ENCODE measurements around the gene MACROD2.

Gene MACROD2

GRCh38 chr20:15854911-15855310 lies 1859.6 kb downstream of the MACROD2 start:
- Histone ChIP-seq H3K36me3 (ENCODE audit: control insufficient read depth in 2 of 2, insufficient read depth in 2 of 2, low read length in 2 of 2) (no peaks in the 10 kb centered on the region), H3K4me1 (ENCODE audit: control insufficient read depth, insufficient read depth, low read length) (no peaks in the 10 kb centered on the region), H3K27ac (ENCODE audit: low read length) (no peak overlapping the region), H3K4me3 (ENCODE audit: low read length in 2 of 2) (no peak overlapping the region), H3K27me3 (ENCODE audit: control insufficient read depth in 1 of 2, insufficient read depth in 2 of 2, low read length in 2 of 2) (no peaks in the 10 kb centered on the region), H3K9ac (ENCODE audit: low read length in 2 of 2) (no peak overlapping the region), H3K9me3 (ENCODE audit: control insufficient read depth in 2 of 2, low read length in 2 of 2) (peaks cover 4 to 5% of the 10 kb centered on the region in 2 donors)

GRCh38 chr20:15857173-15857784 lies 1862.0 kb downstream of the MACROD2 start:
- Histone ChIP-seq H3K27me3 (ENCODE audit: control insufficient read depth in 1 of 2, insufficient read depth in 2 of 2, low read length in 2 of 2) (no peaks in the 10 kb centered on the region), H3K27ac (ENCODE audit: low read length) (no peak overlapping the region), H3K36me3 (ENCODE audit: control insufficient read depth in 2 of 2, insufficient read depth in 2 of 2, low read length in 2 of 2) (no peaks in the 10 kb centered on the region), H3K9me3 (ENCODE audit: control insufficient read depth in 2 of 2, low read length in 2 of 2) (no peaks in the 10 kb centered on the region), H3K4me3 (ENCODE audit: low read length in 2 of 2) (no peak overlapping the region), H3K9ac (ENCODE audit: low read length in 2 of 2) (no peak overlapping the region), H3K4me1 (ENCODE audit: control insufficient read depth, insufficient read depth, low read length) (no peaks in the 10 kb centered on the region)

GRCh38 chr20:15859061-15859460 lies 1863.7 kb downstream of the MACROD2 start:
- Histone ChIP-seq H3K27me3 (ENCODE audit: control insufficient read depth in 1 of 2, insufficient read depth in 2 of 2, low read length in 2 of 2) (no peaks in the 10 kb centered on the region), H3K27ac (ENCODE audit: low read length) (no peak overlapping the region), H3K4me3 (ENCODE audit: low read length in 2 of 2) (no peak overlapping the region), H3K36me3 (ENCODE audit: control insufficient read depth in 2 of 2, insufficient read depth in 2 of 2, low read length in 2 of 2) (no peaks in the 10 kb centered on the region), H3K9ac (ENCODE audit: low read length in 2 of 2) (no peak overlapping the region), H3K9me3 (ENCODE audit: control insufficient read depth in 2 of 2, low read length in 2 of 2) (no peaks in the 10 kb centered on the region), H3K4me1 (ENCODE audit: control insufficient read depth, insufficient read depth, low read length) (no peaks in the 10 kb centered on the region)

- Histone ChIP-seq H3K27ac (ENCODE audit: low read length) (no peak overlapping the region), H3K27me3 (ENCODE audit: control insufficient read depth in 1 of 2, insufficient read depth in 2 of 2, low read length in 2 of 2) (no peaks in the 10 kb centered on the region), H3K4me1 (ENCODE audit: control insufficient read depth, insufficient read depth, low read length) (no peaks in the 10 kb centered on the region), H3K36me3 (ENCODE audit: control insufficient read depth in 2 of 2, insufficient read depth in 2 of 2, low read length in 2 of 2) (no peaks in the 10 kb centered on the region), H3K9ac (ENCODE audit: low read length in 2 of 2) (no peak overlapping the region), H3K9me3 (ENCODE audit: control insufficient read depth in 2 of 2, low read length in 2 of 2) (no peaks in the 10 kb centered on the region), H3K4me3 (ENCODE audit: low read length in 2 of 2) (no peak overlapping the region)
Measured at GRCh38 chr20:15860850-15861249, 1865.5 kb downstream of the MACROD2 start.

GRCh38 chr20:15862178-15862577 lies 1866.9 kb downstream of the MACROD2 start:
- Histone ChIP-seq H3K9ac (ENCODE audit: low read length in 2 of 2) (no peak overlapping the region), H3K4me1 (ENCODE audit: control insufficient read depth, insufficient read depth, low read length) (no peaks in the 10 kb centered on the region), H3K4me3 (ENCODE audit: low read length in 2 of 2) (no peak overlapping the region), H3K27ac (ENCODE audit: low read length) (no peak overlapping the region), H3K36me3 (ENCODE audit: control insufficient read depth in 2 of 2, insufficient read depth in 2 of 2, low read length in 2 of 2) (no peaks in the 10 kb centered on the region), H3K9me3 (ENCODE audit: control insufficient read depth in 2 of 2, low read length in 2 of 2) (no peaks in the 10 kb centered on the region), H3K27me3 (ENCODE audit: control insufficient read depth in 1 of 2, insufficient read depth in 2 of 2, low read length in 2 of 2) (no peaks in the 10 kb centered on the region)

- Histone ChIP-seq H3K36me3 (ENCODE audit: control insufficient read depth in 2 of 2, insufficient read depth in 2 of 2, low read length in 2 of 2) (no peaks in the 10 kb centered on the region), H3K9me3 (ENCODE audit: control insufficient read depth in 2 of 2, low read length in 2 of 2) (no peaks in the 10 kb centered on the region), H3K9ac (ENCODE audit: low read length in 2 of 2) (no peak overlapping the region), H3K4me3 (ENCODE audit: low read length in 2 of 2) (no peak overlapping the region), H3K4me1 (ENCODE audit: control insufficient read depth, insufficient read depth, low read length) (no peaks in the 10 kb centered on the region), H3K27ac (ENCODE audit: low read length) (no peak overlapping the region), H3K27me3 (ENCODE audit: control insufficient read depth in 1 of 2, insufficient read depth in 2 of 2, low read length in 2 of 2) (no peaks in the 10 kb centered on the region)
Measured at GRCh38 chr20:15863735-15864134, 1868.4 kb downstream of the MACROD2 start.

GRCh38 chr20:15865553-15865952 lies 1870.2 kb downstream of the MACROD2 start:
- Histone ChIP-seq H3K4me3 (ENCODE audit: low read length in 2 of 2) (no peak overlapping the region), H3K9me3 (ENCODE audit: control insufficient read depth in 2 of 2, low read length in 2 of 2) (no peaks in the 10 kb centered on the region), H3K36me3 (ENCODE audit: control insufficient read depth in 2 of 2, insufficient read depth in 2 of 2, low read length in 2 of 2) (no peaks in the 10 kb centered on the region), H3K27ac (ENCODE audit: low read length) (no peak overlapping the region), H3K9ac (ENCODE audit: low read length in 2 of 2) (no peak overlapping the region), H3K4me1 (ENCODE audit: control insufficient read depth, insufficient read depth, low read length) (no peaks in the 10 kb centered on the region), H3K27me3 (ENCODE audit: control insufficient read depth in 1 of 2, insufficient read depth in 2 of 2, low read length in 2 of 2) (no peaks in the 10 kb centered on the region)

GRCh38 chr20:15866916-15867730 lies 1871.8 kb downstream of the MACROD2 start:
- H3K9me3 ChIP-seq (ENCODE audit: control insufficient read depth in 2 of 2, low read length in 2 of 2) = no peaks in the 10 kb centered on the region

GRCh38 chr20:15867899-15868298 lies 1872.6 kb downstream of the MACROD2 start:
- H3K4me1 ChIP-seq (ENCODE audit: control insufficient read depth, insufficient read depth, low read length) = no peaks in the 10 kb centered on the region
- H3K4me3 ChIP-seq (ENCODE audit: low read length in 2 of 2) = no peak overlapping the region
- no peaks in the 10 kb centered on the region for H3K36me3 ChIP-seq (ENCODE audit: control insufficient read depth in 2 of 2, insufficient read depth in 2 of 2, low read length in 2 of 2)
- H3K9me3 ChIP-seq (ENCODE audit: control insufficient read depth in 2 of 2, low read length in 2 of 2) = no peaks in the 10 kb centered on the region
- no peaks in the 10 kb centered on the region for H3K27me3 ChIP-seq (ENCODE audit: control insufficient read depth in 1 of 2, insufficient read depth in 2 of 2, low read length in 2 of 2)
- no peak overlapping the region for H3K9ac ChIP-seq (ENCODE audit: low read length in 2 of 2)
- H3K27ac ChIP-seq (ENCODE audit: low read length) = no peak overlapping the region

More at GRCh38 chr20:15866916-15867730, 1871.8 kb downstream of the MACROD2 start:
- H3K27me3 ChIP-seq (ENCODE audit: control insufficient read depth in 1 of 2, insufficient read depth in 2 of 2, low read length in 2 of 2) = no peaks in the 10 kb centered on the region
- H3K9ac ChIP-seq (ENCODE audit: low read length in 2 of 2) = no peak overlapping the region
- H3K36me3 ChIP-seq (ENCODE audit: control insufficient read depth in 2 of 2, insufficient read depth in 2 of 2, low read length in 2 of 2) = no peaks in the 10 kb centered on the region
- H3K4me1 ChIP-seq (ENCODE audit: control insufficient read depth, insufficient read depth, low read length) = no peaks in the 10 kb centered on the region
- no peak overlapping the region for H3K27ac ChIP-seq (ENCODE audit: low read length)
- H3K4me3 ChIP-seq (ENCODE audit: low read length in 2 of 2) = no peak overlapping the region

- Histone ChIP-seq H3K36me3 (ENCODE audit: control insufficient read depth in 2 of 2, insufficient read depth in 2 of 2, low read length in 2 of 2) (no peaks in the 10 kb centered on the region), H3K27me3 (ENCODE audit: control insufficient read depth in 1 of 2, insufficient read depth in 2 of 2, low read length in 2 of 2) (no peaks in the 10 kb centered on the region), H3K4me1 (ENCODE audit: control insufficient read depth, insufficient read depth, low read length) (no peaks in the 10 kb centered on the region), H3K4me3 (ENCODE audit: low read length in 2 of 2) (no peak overlapping the region), H3K27ac (ENCODE audit: low read length) (no peak overlapping the region), H3K9me3 (ENCODE audit: control insufficient read depth in 2 of 2, low read length in 2 of 2) (no peaks in the 10 kb centered on the region), H3K9ac (ENCODE audit: low read length in 2 of 2) (no peak overlapping the region)
Measured at GRCh38 chr20:15875446-15875845, 1880.1 kb downstream of the MACROD2 start.

- H3K9me3 ChIP-seq (ENCODE audit: control insufficient read depth in 2 of 2, low read length in 2 of 2) = peaks cover 0 to 9% of the 10 kb centered on the region in 2 donors
- no peak overlapping the region for H3K27ac ChIP-seq (ENCODE audit: low read length)
- H3K4me1 ChIP-seq (ENCODE audit: control insufficient read depth, insufficient read depth, low read length) = no peaks in the 10 kb centered on the region
- no peak overlapping the region for H3K4me3 ChIP-seq (ENCODE audit: low read length in 2 of 2)
- H3K36me3 ChIP-seq (ENCODE audit: control insufficient read depth in 2 of 2, insufficient read depth in 2 of 2, low read length in 2 of 2) = no peaks in the 10 kb centered on the region
- H3K27me3 ChIP-seq (ENCODE audit: control insufficient read depth in 1 of 2, insufficient read depth in 2 of 2, low read length in 2 of 2) = no peaks in the 10 kb centered on the region
- no peak overlapping the region for H3K9ac ChIP-seq (ENCODE audit: low read length in 2 of 2)
Measured at GRCh38 chr20:15882553-15882952, 1887.2 kb downstream of the MACROD2 start.
